Measurements from ENCODE around the gene CLIP3.

GRCh38 chr19:36054119-36054732, 21.6 kb upstream of the CLIP3 start, which contains the start of gene THAP8:
- peak; percentile 46 for TF ChIP-seq CTCF (IDR thresholded peaks at IDR 0.05; ENCODE audit: low read depth, low read length)
- TF ChIP-seq EZH2phosphoT487 (IDR thresholded peaks at IDR 0.05; ENCODE audit: low read depth), result no peak

Data from OCI-LY3 (cell line).